ENCODE measurements around the gene XXYLT1.

GRCh38 chr3:195079636-195080035 is 191.3 kb downstream of the XXYLT1 start:
- no peak for TF ChIP-seq CTCF (IDR thresholded peaks at IDR 0.05; ENCODE audit: low read length)
- no peak for TF ChIP-seq EZH2 (IDR thresholded peaks at IDR 0.05; ENCODE audit: borderline replicate concordance, low read length)
